GM12865 (cell line): ENCODE measurements around the gene COL6A1.

ENCODE experiments used
- DNase-seq: peaks from one replicate; pipeline ENCODE4 v3.0.0; 2010; ENCODE audit warnings: low read depth
- H3K4me3 ChIP-seq: 2 replicates; pipeline ENCODE4 v1.5.1; 2011; ENCODE audit warnings: mild to moderate bottlenecking, low read depth, low read length, control low read depth
- CTCF ChIP-seq: IDR thresholded peaks from 2 replicates; pipeline ENCODE4 v1.5.1; 2011; ENCODE audit warnings: low read length, control low read depth, low read depth, inconsistent platforms; ENCODE audit not compliant: insufficient read depth; ENCODE audit errors: missing control alignments

COL6A1 gene

GRCh38 chr21:46008893-46009621, 27.5 kb downstream of the COL6A1 start:
- TF ChIP-seq CTCF: no peak
- no peak overlapping the region for H3K4me3 ChIP-seq
- no peak for DNase-seq

- no peak for DNase-seq
- TF ChIP-seq CTCF: no peak
Measured at GRCh38 chr21:46009951-46010705, 28.6 kb downstream of the COL6A1 start.

GRCh38 chr21:46011267-46011967, 29.8 kb downstream of the COL6A1 start:
- no peak overlapping the region for H3K4me3 ChIP-seq
- no peak for DNase-seq
- no peak for TF ChIP-seq CTCF

More at GRCh38 chr21:46009951-46010705, 28.6 kb downstream of the COL6A1 start:
- no peak overlapping the region for H3K4me3 ChIP-seq

GRCh38 chr21:46012154-46012553, 30.6 kb downstream of the COL6A1 start:
- TF ChIP-seq CTCF: no peak
- no peak for DNase-seq
- no peak overlapping the region for H3K4me3 ChIP-seq

GRCh38 chr21:46014828-46015227, 33.3 kb downstream of the COL6A1 start:
- no peak for DNase-seq
- no peak overlapping the region for H3K4me3 ChIP-seq
- no peak for TF ChIP-seq CTCF

GRCh38 chr21:46017148-46017547, 35.6 kb downstream of the COL6A1 start:
- TF ChIP-seq CTCF: no peak
- DNase-seq: no peak
- H3K4me3 ChIP-seq: no peak overlapping the region
